D341Med (cell line): Measurements from ENCODE around the gene MAPK8IP1.
"Not testable (repeated sequence)": the region's sequence is repeated elsewhere in the genome, so short reads cannot be mapped to it uniquely, and the experiment has no call there.

Experiments used
- DNase-seq: peaks from one replicate; pipeline ENCODE4 v3.0.0; 2012; ENCODE audit warnings: low spot score

MAPK8IP1 gene

DNA sequence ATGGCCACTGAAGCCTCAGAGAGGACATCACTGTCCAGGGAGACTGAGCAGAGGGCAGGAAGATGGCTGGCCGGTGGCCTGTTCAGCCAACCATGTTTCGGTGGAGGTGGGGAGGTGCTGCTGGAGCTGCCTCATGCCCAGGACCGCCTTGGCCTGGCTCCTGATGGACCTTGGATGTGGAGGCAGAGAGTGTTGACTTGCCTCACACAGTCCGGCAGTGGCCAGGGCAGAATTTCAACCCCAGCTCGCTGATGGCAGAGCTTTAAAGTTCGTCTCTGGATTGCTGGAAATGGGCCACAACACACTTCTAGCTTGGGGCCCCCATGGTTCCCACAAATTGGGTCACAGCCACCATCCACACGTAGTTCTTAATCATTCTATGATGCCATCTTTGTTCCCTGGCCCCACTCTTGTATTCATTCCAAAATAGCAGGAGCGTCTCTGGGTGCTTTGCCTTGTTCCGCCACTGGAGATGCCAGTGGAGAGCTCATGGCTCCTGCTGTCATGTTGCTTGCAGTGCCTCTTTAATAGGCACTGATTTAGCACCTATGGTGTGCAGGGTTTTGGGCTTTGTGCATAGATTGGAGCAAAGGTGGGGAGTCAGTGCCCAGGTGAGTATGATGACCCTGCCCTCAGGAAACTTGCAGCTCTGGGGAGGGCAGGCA, 5.6 kb downstream of the MAPK8IP1 start:
- no peak for DNase-seq

- DNase-seq: no peak
Observed at GRCh38 chr11:45892856-45893255, 7.4 kb downstream of the MAPK8IP1 start.

DNA sequence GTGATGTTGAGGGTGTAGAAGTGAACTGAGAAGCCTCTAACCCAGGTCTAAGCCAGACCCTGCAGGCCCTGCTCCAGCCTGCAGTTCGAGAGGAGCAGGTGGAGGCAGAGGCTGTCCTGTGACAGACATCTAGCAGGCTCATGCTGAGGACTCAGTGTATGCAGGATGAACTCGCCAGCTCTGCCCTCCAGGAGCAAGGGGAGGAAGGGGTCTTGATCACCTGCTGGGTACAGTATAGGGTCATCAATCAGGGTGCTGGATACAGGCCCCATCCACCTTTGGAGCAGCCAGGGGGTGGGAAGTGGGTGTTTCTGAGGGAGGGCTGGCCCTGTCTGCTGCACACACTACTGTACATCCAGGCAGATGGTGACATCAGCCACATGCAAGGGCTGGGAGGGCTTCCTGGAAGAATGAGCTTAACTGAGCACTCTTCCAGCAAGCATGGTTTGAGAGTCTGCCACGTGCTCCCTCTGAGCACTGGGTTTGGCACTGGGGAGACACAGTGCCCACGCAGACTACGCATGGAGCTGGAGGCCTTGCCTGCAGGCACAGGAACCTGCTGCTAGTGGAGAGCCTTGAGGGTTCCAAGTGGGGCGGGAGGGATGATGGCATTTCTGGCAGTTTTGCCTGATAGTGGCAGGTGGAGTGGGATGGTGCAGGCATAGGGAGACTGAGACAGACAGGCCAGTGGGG, 9.2 kb downstream of the MAPK8IP1 start:
- DNase-seq: no peak

DNA sequence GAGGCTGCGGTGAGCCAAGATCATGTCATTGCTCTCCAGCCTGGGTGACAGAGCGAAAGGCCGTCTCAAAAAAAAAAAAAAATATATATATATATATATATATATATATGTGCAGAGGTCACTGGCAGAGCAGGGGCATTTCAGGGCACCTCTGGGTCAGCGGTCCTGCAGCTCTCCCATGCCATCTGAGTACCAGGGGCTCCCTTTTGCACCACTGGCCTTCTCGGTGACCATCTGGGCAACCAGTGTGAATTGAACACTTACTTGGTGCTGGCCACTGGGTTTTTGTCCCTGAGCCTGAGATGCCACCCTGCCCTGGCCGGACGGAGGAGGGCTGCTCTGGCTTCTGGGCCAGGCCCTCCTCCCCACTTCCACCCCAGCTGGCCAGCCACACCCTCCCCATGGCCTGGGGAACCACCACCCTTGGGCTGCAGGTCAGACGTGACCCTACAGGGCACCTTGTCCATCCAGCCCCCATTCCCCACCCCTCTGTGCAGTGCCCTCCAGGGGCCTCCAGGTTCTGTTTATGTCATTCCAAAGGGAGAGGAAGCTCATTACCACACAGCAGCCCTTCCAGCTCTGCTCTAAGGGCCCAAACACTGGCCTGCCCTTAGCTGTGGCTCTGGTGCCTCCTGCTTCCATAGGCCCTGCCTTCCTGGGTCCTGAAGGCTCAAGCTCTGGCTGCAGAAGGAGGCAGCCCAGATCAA, 10.3 kb downstream of the MAPK8IP1 start:
- no peak for DNase-seq

DNA sequence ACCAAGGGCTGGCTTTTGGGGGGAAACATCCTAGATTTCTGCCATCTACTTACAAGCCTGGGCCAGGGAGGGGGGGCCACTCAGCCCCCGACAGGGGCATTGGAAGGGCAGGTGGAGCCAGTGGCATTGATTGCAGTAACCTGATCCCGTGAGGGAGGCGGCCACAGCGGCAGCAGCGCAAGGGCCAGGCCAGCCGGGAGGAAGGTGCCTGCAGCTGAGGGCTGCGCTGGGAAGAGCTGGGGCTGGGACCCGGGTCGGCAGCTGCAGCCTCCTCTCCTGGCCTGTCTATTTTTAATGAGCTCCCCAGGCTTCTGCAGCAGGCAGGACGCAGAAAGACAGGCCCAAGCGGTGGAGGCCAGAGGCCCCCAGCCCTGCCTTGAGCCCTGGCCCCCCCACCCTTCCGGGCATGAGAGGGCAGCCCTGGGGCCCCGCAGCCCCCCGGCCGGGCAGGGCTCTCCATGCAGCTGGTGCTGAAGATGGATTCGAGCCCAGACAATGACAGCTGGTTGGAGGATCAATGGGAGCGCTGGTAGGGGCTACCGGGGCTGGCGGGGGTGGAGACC, 11.1 kb downstream of the MAPK8IP1 start:
- peak; percentile 65 for DNase-seq

DNA sequence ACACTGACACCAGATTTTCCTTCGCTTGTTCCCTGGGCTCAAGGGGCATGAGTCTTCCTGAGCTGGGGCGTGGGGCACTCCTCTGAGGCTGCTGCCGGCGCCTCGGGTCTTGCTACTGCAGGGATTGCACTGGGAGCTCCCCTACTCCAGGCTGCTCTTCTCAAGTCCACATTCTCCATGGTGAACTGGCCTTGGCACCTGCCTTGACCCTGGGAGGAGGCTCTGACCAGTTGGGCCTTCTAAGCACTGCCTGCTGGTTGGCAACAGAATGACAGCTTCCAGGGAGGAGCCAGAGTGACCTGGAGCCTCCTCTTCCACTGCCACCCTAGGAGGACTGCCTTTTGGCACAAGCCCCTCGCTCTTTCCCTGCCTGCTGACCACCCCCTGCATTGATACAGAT, 12.1 kb downstream of the MAPK8IP1 start:
- DNase-seq: no peak

- DNase-seq: no peak
Observed at GRCh38 chr11:45899086-45899447, 13.6 kb downstream of the MAPK8IP1 start.

DNA sequence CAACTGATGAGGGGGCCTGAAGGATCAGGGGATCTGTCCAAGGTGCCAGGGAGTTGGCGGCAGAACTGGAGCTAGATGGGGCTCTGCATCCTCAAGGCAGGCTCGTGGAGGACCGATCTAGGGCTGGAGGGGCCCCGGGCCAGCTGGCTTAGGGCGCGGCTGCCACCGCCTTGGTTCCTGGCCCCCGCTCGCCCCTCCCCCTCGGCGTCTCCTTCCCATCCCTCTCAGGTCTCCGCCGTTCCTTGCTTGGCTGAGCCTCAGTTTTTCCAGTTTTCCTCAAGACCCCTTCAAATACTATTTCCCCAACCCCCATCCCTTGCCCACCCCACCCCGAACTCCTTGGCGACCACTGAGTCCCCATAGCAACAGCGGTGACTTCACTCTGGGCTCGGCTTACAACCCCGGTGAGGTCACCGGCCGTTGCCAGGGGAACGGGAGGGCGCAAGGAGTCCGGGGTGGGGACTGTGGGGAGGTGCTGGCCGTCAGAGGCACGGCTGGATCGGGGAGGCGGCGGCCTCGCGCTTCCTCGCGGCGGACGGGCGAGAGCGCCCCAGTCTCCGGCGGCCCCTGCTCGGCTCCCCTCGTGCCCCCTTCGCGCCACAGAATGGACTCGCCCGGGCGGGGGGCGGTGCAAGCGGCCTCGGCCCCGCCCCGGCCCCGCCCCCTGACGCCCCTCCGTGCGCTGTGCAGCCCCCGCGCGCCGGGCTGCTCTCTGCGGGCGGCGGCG, 14.2 kb downstream of the MAPK8IP1 start:
- peak; percentile 92 for DNase-seq

GRCh38 chr11:45900175-45900800, 14.8 kb downstream of the MAPK8IP1 start:
- DNase-seq: peak; percentile 57

GRCh38 chr11:45900916-45901617, 15.6 kb downstream of the MAPK8IP1 start:
- no peak for DNase-seq

DNA sequence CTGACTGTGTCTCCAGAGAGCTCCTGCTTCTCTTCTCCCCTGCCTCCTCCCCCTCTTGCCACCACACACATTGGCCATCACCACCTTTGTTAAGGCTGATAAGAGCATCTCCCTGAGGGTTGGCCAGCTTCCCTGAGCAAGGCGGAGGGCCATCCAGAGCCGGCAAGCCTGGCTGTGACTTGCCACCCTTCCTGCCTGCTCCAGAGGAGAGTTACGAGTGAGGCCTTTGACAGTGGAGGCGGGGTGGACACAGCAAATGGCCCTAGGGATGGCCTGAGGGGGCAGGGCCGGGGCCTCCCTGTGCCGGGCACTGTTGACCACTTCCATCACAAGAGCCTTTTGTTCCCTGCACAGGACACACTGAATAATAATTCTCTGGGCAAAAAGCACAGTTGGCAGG, 16.2 kb downstream of the MAPK8IP1 start:
- DNase-seq: no peak

DNA sequence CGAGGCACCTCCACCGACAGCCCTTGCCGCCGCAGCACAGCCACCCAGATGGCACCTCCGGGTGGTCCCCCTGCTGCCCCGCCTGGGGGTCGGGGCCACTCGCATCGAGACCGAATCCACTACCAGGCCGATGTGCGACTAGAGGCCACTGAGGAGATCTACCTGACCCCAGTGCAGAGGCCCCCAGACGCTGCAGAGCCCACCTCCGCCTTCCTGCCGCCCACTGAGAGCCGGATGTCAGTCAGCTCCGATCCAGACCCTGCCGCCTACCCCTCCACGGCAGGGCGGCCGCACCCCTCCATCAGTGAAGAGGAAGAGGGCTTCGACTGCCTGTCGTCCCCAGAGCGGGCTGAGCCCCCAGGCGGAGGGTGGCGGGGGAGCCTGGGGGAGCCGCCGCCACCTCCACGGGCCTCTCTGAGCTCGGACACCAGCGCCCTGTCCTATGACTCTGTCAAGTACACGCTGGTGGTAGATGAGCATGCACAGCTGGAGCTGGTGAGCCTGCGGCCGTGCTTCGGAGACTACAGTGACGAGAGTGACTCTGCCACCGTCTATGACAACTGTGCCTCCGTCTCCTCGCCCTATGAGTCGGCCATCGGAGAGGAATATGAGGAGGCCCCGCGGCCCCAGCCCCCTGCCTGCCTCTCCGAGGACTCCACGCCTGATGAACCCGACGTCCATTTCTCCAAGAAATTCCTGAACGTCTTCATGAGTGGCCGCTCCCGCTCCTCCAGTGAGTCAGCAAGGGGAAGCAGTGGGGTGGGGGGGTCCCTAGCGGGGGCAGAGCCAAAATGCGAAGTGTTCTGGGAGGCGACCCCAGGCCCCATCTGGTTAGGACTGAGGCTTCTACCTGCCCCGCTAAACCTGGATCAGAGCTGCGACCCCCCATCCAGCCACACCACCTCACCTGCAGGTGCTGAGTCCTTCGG, 17.3 kb downstream of the MAPK8IP1 start:
- DNase-seq: no peak

DNA sequence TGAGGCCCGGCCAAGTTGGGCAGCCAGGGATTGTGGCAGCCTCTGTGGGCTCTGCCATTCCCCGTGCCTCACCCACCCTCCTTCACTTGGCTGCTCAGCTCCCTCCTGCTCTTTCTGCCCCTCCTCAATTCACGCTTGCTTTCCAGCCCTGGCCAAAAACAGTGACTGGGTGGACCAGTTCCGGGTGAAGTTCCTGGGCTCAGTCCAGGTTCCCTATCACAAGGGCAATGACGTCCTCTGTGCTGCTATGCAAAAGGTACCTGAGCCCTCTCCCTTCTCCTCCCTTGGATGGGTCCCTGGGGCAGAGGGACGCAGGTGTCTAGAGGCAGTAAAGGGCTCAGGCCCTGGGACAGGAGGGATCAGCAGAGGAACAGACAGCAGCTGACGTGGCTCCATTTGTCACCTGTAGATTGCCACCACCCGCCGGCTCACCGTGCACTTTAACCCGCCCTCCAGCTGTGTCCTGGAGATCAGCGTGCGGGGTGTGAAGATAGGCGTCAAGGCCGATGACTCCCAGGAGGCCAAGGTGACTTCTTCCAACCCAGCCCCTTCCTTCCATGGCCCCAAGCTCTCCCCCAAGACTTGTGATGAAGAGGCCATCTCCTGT, 19.0 kb downstream of the MAPK8IP1 start:
- DNase-seq: no peak

- no peak for DNase-seq
Observed at GRCh38 chr11:45905095-45905494, 19.6 kb downstream of the MAPK8IP1 start.

GRCh38 chr11:45905576-45905975, 20.1 kb downstream of the MAPK8IP1 start:
- not testable (repeated sequence) for DNase-seq

- DNase-seq: no peak
Observed at GRCh38 chr11:45906096-45906682, 20.7 kb downstream of the MAPK8IP1 start.

DNA sequence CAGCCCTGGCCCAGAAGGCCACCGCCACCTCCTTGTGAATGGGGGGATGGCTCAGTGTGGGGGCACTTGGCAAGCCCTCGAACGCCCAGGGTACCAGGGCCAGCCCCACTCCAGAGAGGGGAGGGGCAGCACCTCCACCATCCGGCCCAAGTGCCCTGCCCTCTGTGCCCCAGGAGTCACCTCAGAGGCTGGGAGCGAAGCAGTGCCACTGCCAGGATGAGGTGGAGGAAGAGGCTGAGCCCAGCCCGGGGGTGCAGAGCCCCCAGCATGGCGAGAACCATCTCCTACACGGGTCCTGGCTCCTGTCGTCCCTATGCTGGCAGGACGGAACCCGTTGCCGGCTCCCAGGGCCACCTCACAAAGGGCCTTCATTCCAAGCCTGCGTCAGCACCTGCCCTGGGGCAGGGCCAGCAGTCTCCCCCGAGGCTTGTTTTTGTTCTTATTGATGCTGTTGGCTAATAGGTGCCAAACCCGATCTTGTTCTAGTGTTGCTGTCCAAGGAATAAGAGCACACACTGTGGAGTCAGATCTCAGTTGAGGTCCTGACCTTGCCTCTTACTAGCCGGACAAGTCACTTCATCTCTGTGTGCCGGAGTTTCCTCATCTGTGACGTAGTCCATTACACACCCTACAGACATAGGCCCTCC, 21.6 kb downstream of the MAPK8IP1 start, which contains the start of gene FREY1:
Gene FREY1, minus strand, starts transcription at position 307 of the 647 bp plus-strand sequence. Its CDS starts 26 bp downstream, at position 281.
- no peak for DNase-seq

DNA sequence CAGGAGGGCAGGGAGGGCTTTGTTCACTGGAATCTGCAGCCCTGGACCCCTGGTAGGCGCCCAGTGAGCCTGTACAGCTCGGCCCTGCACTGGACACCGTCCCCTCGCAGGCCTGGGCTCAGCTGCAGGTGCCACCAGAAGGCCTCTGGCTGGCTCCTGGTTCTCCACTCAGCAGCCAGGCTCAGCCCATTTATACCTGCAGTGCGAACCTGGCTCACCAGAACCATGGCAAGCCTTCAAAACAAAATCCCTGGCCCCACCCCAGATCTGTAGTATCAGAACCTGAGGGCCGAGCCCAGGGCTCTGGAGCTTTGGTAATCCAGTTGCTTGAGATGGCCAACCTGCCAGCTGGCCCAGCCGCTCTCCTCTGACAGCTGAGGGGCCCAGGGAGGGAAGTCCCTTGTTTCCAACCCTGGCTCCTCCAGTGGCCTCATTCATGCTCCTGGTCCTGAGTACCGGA, 22.5 kb downstream of the MAPK8IP1 start:
- DNase-seq: no peak
